Lung (tissue), 12 donors: Measurements from ENCODE around the gene SLC25A39. TPM values are rescaled to one million over a fixed set of nuclear protein-coding genes. Genes with fewer than 3 reads are reported as not detected.

Experiments used
- ATAC-seq: fragments of 200-7000 bp; cut with Tn5 transposase; one replicate; pipeline ENCODE4 v1.9.1; 2020; ENCODE audit warnings: moderate number of reproducible peaks; ENCODE audit not compliant: insufficient read depth, low FRiP score
- DNase-seq, 3 donors: peaks; one replicate each; pipeline ENCODE4 v3.0.0-alpha.2; 2013 to 2017
- H3K27ac ChIP-seq, 2 donors: one replicate each; pipeline ENCODE4 v1.5.1; 2013; ENCODE audit warnings: mild to moderate bottlenecking in 2 of 2, moderate library complexity in 2 of 2, control low read depth in 1 of 2, inconsistent platforms in 1 of 2, low read depth in 1 of 2, low read length in 1 of 2
- H3K27me3 ChIP-seq, 3 donors: one replicate each; pipeline ENCODE4 v1.5.1; 2013; ENCODE audit warnings: low read length in 2 of 3; ENCODE audit not compliant: control insufficient read depth in 3 of 3, insufficient read depth in 3 of 3
- H3K36me3 ChIP-seq, 4 donors: one replicate each; pipeline ENCODE4 v1.5.1; 2013; ENCODE audit warnings: low read length in 4 of 4, mild to moderate bottlenecking in 1 of 4, moderate library complexity in 1 of 4; ENCODE audit not compliant: control insufficient read depth in 4 of 4, insufficient read depth in 4 of 4
- H3K4me1 ChIP-seq, 5 donors: one replicate each; pipeline ENCODE4 v1.5.1; 2013; ENCODE audit warnings: low read length in 5 of 5, mild to moderate bottlenecking in 2 of 5, moderate library complexity in 1 of 5; ENCODE audit not compliant: control insufficient read depth in 5 of 5, insufficient read depth in 5 of 5
- H3K4me3 ChIP-seq: one replicate; pipeline ENCODE4 v1.5.1; 2013; ENCODE audit warnings: mild to moderate bottlenecking, control low read depth, moderate library complexity
- H3K9ac ChIP-seq, 2 donors: one replicate each; pipeline ENCODE4 v1.5.1; 2013; ENCODE audit warnings: low read length in 2 of 2, control low read depth in 1 of 2; ENCODE audit not compliant: insufficient read depth in 1 of 2
- H3K9me3 ChIP-seq, 4 donors: one replicate each; pipeline ENCODE4 v1.5.1; 2013; ENCODE audit warnings: low read length in 3 of 4, mild to moderate bottlenecking in 1 of 4, moderate library complexity in 1 of 4; ENCODE audit not compliant: control insufficient read depth in 4 of 4, insufficient read depth in 3 of 4
- CTCF ChIP-seq: IDR thresholded peaks from 2 replicates; pipeline ENCODE4 v1.5.1; 2012; ENCODE audit warnings: mild to moderate bottlenecking; ENCODE audit errors: control extremely low read depth, extremely low read depth
- WGBS, 2 donors: extraction: QIAGEN DNeasy Blood & Tissue Kit; methylation state at CpG; one replicate each; pipeline ENCODE4 v1.1.7; 2013; 5-methylcytosine and 5-hydroxymethylcytosine counted together
- polyA plus RNA-seq, 2 donors: library from polyadenylated mRNA; stranded (reverse); fragments of 200-250 nt; gene quantifications; one replicate each; pipeline ENCODE4 v1.2.1, GENCODE V29; 2013
- total RNA-seq, 2 donors: library from RNA; depleted of rRNA in 1 of 2; stranded (reverse); fragments of >200 nt in 1 of 2; gene quantifications; one replicate each; pipeline ENCODE4 v1.2.1, GENCODE V29; 2014 to 2021
- donor health status: control.
- donor health status: control.
- donor health status: Bipolar disorder and iron deficiency.
- donor health status: healthy.
- donor health status: DM: yes; HTN: yes; CAD: no.

The SLC25A39 gene
- total and polyA plus RNA-seq, 4 donors, result 66.4 to 134 (median 117) TPM

GRCh38 chr17:44326861-44327444 is 2.3 kb upstream of the SLC25A39 start:
- no peak overlapping the region for H3K9ac ChIP-seq
- H3K4me3 ChIP-seq, result no peak overlapping the region
- H3K9me3 ChIP-seq, result no peaks in the 10 kb centered on the region
- H3K27ac ChIP-seq, result no peak overlapping the region
- DNase-seq, result peak; percentile 97 to 98 (median 97)
- 24 to 32% methylated on average over 28 to 31 of the region's 31 CpGs for WGBS, 2 donors
- H3K4me1 ChIP-seq, result peaks cover 0 to 12% (median 3%) of the 10 kb centered on the region in 5 donors
- H3K27me3 ChIP-seq, result no peaks in the 10 kb centered on the region
- peak; percentile 95 for TF ChIP-seq CTCF
- ATAC-seq, result peak; percentile 78
- peaks cover 0 to 4% (median 2%) of the 10 kb centered on the region in 4 donors for H3K36me3 ChIP-seq

DNA sequence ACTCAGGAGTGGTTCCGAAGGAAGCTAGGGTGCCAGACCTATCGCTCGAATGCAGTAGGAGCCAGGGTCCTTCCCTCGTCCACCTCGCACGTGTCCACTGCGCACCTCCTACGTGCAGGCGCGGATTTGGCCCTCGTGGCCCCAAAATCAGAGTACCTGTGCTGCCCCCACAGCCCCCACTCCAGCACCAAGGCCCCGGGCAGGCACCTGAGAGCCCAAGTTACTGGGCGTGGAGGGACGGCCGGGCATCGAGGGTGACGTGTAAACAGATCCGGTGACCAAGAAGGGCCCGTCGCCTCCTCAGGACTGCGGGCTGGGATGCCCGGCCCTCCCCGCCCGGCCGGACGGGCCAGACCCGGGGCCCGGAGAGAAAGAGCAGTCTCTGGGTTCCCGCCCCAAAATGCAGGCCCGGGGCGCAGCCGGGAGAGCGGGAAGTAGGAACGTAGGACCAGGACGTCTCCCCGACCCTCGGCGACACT is 492 bp downstream of the SLC25A39 start:
- Histone ChIP-seq H3K4me1 (peaks cover 0 to 12% (median 3%) of the 10 kb centered on the region in 5 donors), H3K36me3 (peaks cover 0 to 28% (median 11%) of the 10 kb centered on the region in 4 donors), H3K4me3 (peak overlapping the region; percentile 90), H3K27me3 (no peaks in the 10 kb centered on the region), H3K9me3 (no peaks in the 10 kb centered on the region), H3K27ac (peak overlapping the region; percentile 59 to 76), H3K9ac (peak overlapping the region; percentile 40 to 46)
- DNase-seq (no peak), ATAC-seq (no peak)
- 1 to 2% methylated on average over 36 to 38 of the region's 38 CpGs for WGBS, 2 donors
- TF ChIP-seq CTCF, result no peak

GRCh38 chr17:44323359-44324091 is 1.1 kb downstream of the SLC25A39 start:
- Histone ChIP-seq H3K4me1 (peaks cover 0 to 12% (median 3%) of the 10 kb centered on the region in 5 donors), H3K9ac (peak overlapping the region; percentile 40 to 46), H3K9me3 (no peaks in the 10 kb centered on the region), H3K4me3 (peak overlapping the region; percentile 90), H3K27me3 (no peaks in the 10 kb centered on the region), H3K36me3 (peaks cover 0 to 28% (median 11%) of the 10 kb centered on the region in 4 donors), H3K27ac (no peak overlapping the region)
- TF ChIP-seq CTCF, result no peak
- DNase-seq (no peak), ATAC-seq (no peak)
- WGBS, 2 donors, result 66 to 73% methylated on average over 26 to 27 of the region's 27 CpGs
